Measurements from ENCODE around the gene ARSG. TPM values are rescaled to one million over a fixed set of nuclear protein-coding genes. Genes with fewer than 3 reads are reported as not detected.

Gene ARSG
- polyA plus RNA-seq, 4 donors = 0.81 to 1.6 (median 1.3) TPM; not detected in 1

- no peaks in the 10 kb centered on the region for H3K27me3 ChIP-seq (ENCODE audit: control insufficient read depth in 3 of 3, insufficient read depth in 3 of 3, low read length in 3 of 3)
- FAIRE-seq (no peak), DNase-seq (peak; percentile 73 to 83)
- WGBS, 3 donors = 56 to 61% (median 56%) methylated on average over 20 of the region's 20 CpGs
- peak overlapping the region in 1 of 3 donors; percentile 1 for H3K27ac ChIP-seq (ENCODE audit: low read depth in 1 of 3, low read length in 2 of 3)
- peaks cover 0 to 13% (median 3%) of the 10 kb centered on the region in 3 donors for H3K4me1 ChIP-seq (ENCODE audit: control insufficient read depth in 3 of 3, insufficient read depth in 2 of 3, low read depth in 1 of 3, low read length in 2 of 3)
- peaks cover 0 to 34% (median 13%) of the 10 kb centered on the region in 3 donors for H3K36me3 ChIP-seq (ENCODE audit: control insufficient read depth in 3 of 3, insufficient read depth in 2 of 3, low read depth in 1 of 3, low read length in 3 of 3)
- no peaks in the 10 kb centered on the region for H3K9me3 ChIP-seq (ENCODE audit: control insufficient read depth in 2 of 2, insufficient read depth in 1 of 2, low read depth in 1 of 2, low read length in 1 of 2)
- H3K4me3 ChIP-seq (ENCODE audit: low read depth in 1 of 3, low read length in 3 of 3) = no peak overlapping the region
These were observed 144.9 kb downstream of the ARSG start for GRCh38 chr17:68435876-68436842.

GRCh38 chr17:68437979-68438822 lies 146.9 kb downstream of the ARSG start:
- no peak for FAIRE-seq
- peak overlapping the region; percentile 33 to 89 (median 67) for H3K27ac ChIP-seq (ENCODE audit: low read depth in 1 of 3, low read length in 2 of 3)
- peak; percentile 78 to 79 for DNase-seq
- no peaks in the 10 kb centered on the region for H3K9me3 ChIP-seq (ENCODE audit: control insufficient read depth in 2 of 2, insufficient read depth in 1 of 2, low read depth in 1 of 2, low read length in 1 of 2)
- 57 to 62% (median 57%) methylated on average over 14 of the region's 14 CpGs for WGBS, 3 donors
- peaks cover under 1 to 20% (median 10%) of the 10 kb centered on the region in 3 donors for H3K36me3 ChIP-seq (ENCODE audit: control insufficient read depth in 3 of 3, insufficient read depth in 2 of 3, low read depth in 1 of 3, low read length in 3 of 3)
- no peaks in the 10 kb centered on the region for H3K27me3 ChIP-seq (ENCODE audit: control insufficient read depth in 3 of 3, insufficient read depth in 3 of 3, low read length in 3 of 3)
- peaks cover 0 to 17% (median 6%) of the 10 kb centered on the region in 3 donors for H3K4me1 ChIP-seq (ENCODE audit: control insufficient read depth in 3 of 3, insufficient read depth in 2 of 3, low read depth in 1 of 3, low read length in 2 of 3)
- no peak overlapping the region for H3K4me3 ChIP-seq (ENCODE audit: low read depth in 1 of 3, low read length in 3 of 3)

GRCh38 chr17:68439656-68440290 lies 148.5 kb downstream of the ARSG start:
- Histone ChIP-seq H3K27ac (ENCODE audit: low read depth in 1 of 3, low read length in 2 of 3) (no peak overlapping the region), H3K4me3 (ENCODE audit: low read depth in 1 of 3, low read length in 3 of 3) (no peak overlapping the region), H3K27me3 (ENCODE audit: control insufficient read depth in 3 of 3, insufficient read depth in 3 of 3, low read length in 3 of 3) (no peaks in the 10 kb centered on the region), H3K4me1 (ENCODE audit: control insufficient read depth in 3 of 3, insufficient read depth in 2 of 3, low read depth in 1 of 3, low read length in 2 of 3) (peaks cover 0 to 17% (median 6%) of the 10 kb centered on the region in 3 donors), H3K36me3 (ENCODE audit: control insufficient read depth in 3 of 3, insufficient read depth in 2 of 3, low read depth in 1 of 3, low read length in 3 of 3) (peaks cover 2 to 9% (median 3%) of the 10 kb centered on the region in 3 donors), H3K9me3 (ENCODE audit: control insufficient read depth in 2 of 2, insufficient read depth in 1 of 2, low read depth in 1 of 2, low read length in 1 of 2) (no peaks in the 10 kb centered on the region)
- FAIRE-seq (no peak), DNase-seq (no peak)
- 71 to 79% (median 76%) methylated on average over 8 of the region's 8 CpGs for WGBS, 3 donors

GRCh38 chr17:68440526-68440925 lies 149.2 kb downstream of the ARSG start:
- Histone ChIP-seq H3K9me3 (ENCODE audit: control insufficient read depth in 2 of 2, insufficient read depth in 1 of 2, low read depth in 1 of 2, low read length in 1 of 2) (no peaks in the 10 kb centered on the region), H3K27ac (ENCODE audit: low read depth in 1 of 3, low read length in 2 of 3) (no peak overlapping the region), H3K4me3 (ENCODE audit: low read depth in 1 of 3, low read length in 3 of 3) (no peak overlapping the region), H3K4me1 (ENCODE audit: control insufficient read depth in 3 of 3, insufficient read depth in 2 of 3, low read depth in 1 of 3, low read length in 2 of 3) (peaks cover 0 to 17% (median 6%) of the 10 kb centered on the region in 3 donors), H3K27me3 (ENCODE audit: control insufficient read depth in 3 of 3, insufficient read depth in 3 of 3, low read length in 3 of 3) (no peaks in the 10 kb centered on the region), H3K36me3 (ENCODE audit: control insufficient read depth in 3 of 3, insufficient read depth in 2 of 3, low read depth in 1 of 3, low read length in 3 of 3) (peaks cover 2 to 10% (median 2%) of the 10 kb centered on the region in 3 donors)
- FAIRE-seq = no peak
- WGBS, 3 donors = 89 to 97% (median 94%) methylated on average over 2 of the region's 2 CpGs
- no peak for DNase-seq

- Histone ChIP-seq H3K27me3 (ENCODE audit: control insufficient read depth in 3 of 3, insufficient read depth in 3 of 3, low read length in 3 of 3) (no peaks in the 10 kb centered on the region), H3K4me3 (ENCODE audit: low read depth in 1 of 3, low read length in 3 of 3) (no peak overlapping the region), H3K4me1 (ENCODE audit: control insufficient read depth in 3 of 3, insufficient read depth in 2 of 3, low read depth in 1 of 3, low read length in 2 of 3) (peaks cover 0 to 17% (median 6%) of the 10 kb centered on the region in 3 donors), H3K9me3 (ENCODE audit: control insufficient read depth in 2 of 2, insufficient read depth in 1 of 2, low read depth in 1 of 2, low read length in 1 of 2) (no peaks in the 10 kb centered on the region), H3K27ac (ENCODE audit: low read depth in 1 of 3, low read length in 2 of 3) (peak overlapping the region in 1 of 3 donors; percentile 17), H3K36me3 (ENCODE audit: control insufficient read depth in 3 of 3, insufficient read depth in 2 of 3, low read depth in 1 of 3, low read length in 3 of 3) (peaks cover 2 to 9% (median 2%) of the 10 kb centered on the region in 3 donors)
- FAIRE-seq = no peak
- 72 to 86% (median 80%) methylated on average over 14 of the region's 14 CpGs for WGBS, 3 donors
- peak in 1 of 2 donors; percentile 42 for DNase-seq
These were observed 149.9 kb downstream of the ARSG start for GRCh38 chr17:68441070-68441770.

GRCh38 chr17:68443972-68444464 lies 152.7 kb downstream of the ARSG start:
- no peaks in the 10 kb centered on the region for H3K27me3 ChIP-seq (ENCODE audit: control insufficient read depth in 3 of 3, insufficient read depth in 3 of 3, low read length in 3 of 3)
- no peak overlapping the region for H3K4me3 ChIP-seq (ENCODE audit: low read depth in 1 of 3, low read length in 3 of 3)
- no peak for FAIRE-seq
- H3K9me3 ChIP-seq (ENCODE audit: control insufficient read depth in 2 of 2, insufficient read depth in 1 of 2, low read depth in 1 of 2, low read length in 1 of 2) = no peaks in the 10 kb centered on the region
- H3K36me3 ChIP-seq (ENCODE audit: control insufficient read depth in 3 of 3, insufficient read depth in 2 of 3, low read depth in 1 of 3, low read length in 3 of 3) = peaks cover 2 to 14% (median 5%) of the 10 kb centered on the region in 3 donors
- 86 to 90% (median 88%) methylated on average over 11 of the region's 11 CpGs for WGBS, 3 donors
- H3K27ac ChIP-seq (ENCODE audit: low read depth in 1 of 3, low read length in 2 of 3) = no peak overlapping the region
- DNase-seq = no peak
- peaks cover 0 to 7% (median 3%) of the 10 kb centered on the region in 3 donors for H3K4me1 ChIP-seq (ENCODE audit: control insufficient read depth in 3 of 3, insufficient read depth in 2 of 3, low read depth in 1 of 3, low read length in 2 of 3)

- Histone ChIP-seq H3K4me1 (ENCODE audit: control insufficient read depth in 3 of 3, insufficient read depth in 2 of 3, low read depth in 1 of 3, low read length in 2 of 3) (peaks cover 0 to 7% (median 3%) of the 10 kb centered on the region in 3 donors), H3K27ac (ENCODE audit: low read depth in 1 of 3, low read length in 2 of 3) (no peak overlapping the region), H3K4me3 (ENCODE audit: low read depth in 1 of 3, low read length in 3 of 3) (no peak overlapping the region), H3K36me3 (ENCODE audit: control insufficient read depth in 3 of 3, insufficient read depth in 2 of 3, low read depth in 1 of 3, low read length in 3 of 3) (peaks cover 2 to 26% (median 7%) of the 10 kb centered on the region in 3 donors), H3K9me3 (ENCODE audit: control insufficient read depth in 2 of 2, insufficient read depth in 1 of 2, low read depth in 1 of 2, low read length in 1 of 2) (no peaks in the 10 kb centered on the region), H3K27me3 (ENCODE audit: control insufficient read depth in 3 of 3, insufficient read depth in 3 of 3, low read length in 3 of 3) (no peaks in the 10 kb centered on the region)
- DNase-seq (no peak), FAIRE-seq (no peak)
- WGBS, 3 donors = 91 to 95% (median 95%) methylated on average over 8 of the region's 8 CpGs
These were observed 154.4 kb downstream of the ARSG start for GRCh38 chr17:68445671-68446070.

Measured in small intestine (tissue), 7 donors.